ENCODE results near the gene LRRC17.

LRRC17 gene

DNA sequence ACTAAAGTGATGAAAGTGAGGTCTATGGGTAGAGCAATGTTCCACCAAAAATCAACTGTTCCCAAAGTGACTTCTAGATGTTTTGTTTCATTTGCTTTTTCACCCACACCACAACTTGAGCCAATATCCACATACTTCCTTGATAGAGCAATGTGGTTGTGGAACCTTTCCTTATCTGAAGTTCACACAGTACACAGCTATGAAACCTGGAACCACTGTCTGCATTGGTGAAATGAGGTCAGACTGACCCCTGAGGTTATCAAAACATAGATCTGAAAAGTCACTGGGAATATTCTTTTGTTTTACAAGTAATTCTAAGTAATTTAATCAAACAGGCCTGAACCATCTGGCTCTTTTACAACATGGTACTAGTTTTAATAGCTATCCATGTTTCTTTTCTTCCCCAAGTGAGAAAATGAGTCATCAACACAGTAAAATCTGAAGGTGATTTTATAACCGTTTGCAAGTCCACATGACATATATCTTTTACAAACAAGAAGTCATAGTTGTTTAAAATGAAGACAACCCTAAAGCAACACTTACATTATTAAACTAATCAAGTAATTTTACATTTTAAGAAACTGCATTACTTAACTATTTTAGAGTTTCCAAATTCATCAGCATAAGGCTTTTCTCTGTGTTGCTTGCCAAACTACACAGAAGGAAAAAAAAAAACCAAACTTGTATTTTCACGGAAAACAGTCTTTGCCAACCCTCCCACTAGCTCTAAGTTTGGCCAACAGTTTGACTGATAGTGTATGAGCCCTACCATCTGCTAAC is 80.3 kb downstream of the LRRC17 start:
- H3K9ac ChIP-seq: no peak overlapping the region
- no peak for TF ChIP-seq Cebpa-rat (IDR thresholded peaks at IDR 0.05)
- H3K9me3 ChIP-seq: peaks cover 9% of the 10 kb centered on the region
- no peaks in the 10 kb centered on the region for H4K20me1 ChIP-seq
- H3K27ac ChIP-seq: no peak overlapping the region
- H3K27me3 ChIP-seq: no peaks in the 10 kb centered on the region
- 0 out of 2 replicates have a peak, but pooled peaks cover 8% of the 10 kb centered on the region for H3K4me1 ChIP-seq
- H3K4me3 ChIP-seq: no peak overlapping the region
- no peaks in the 10 kb centered on the region for H3K36me3 ChIP-seq
- H3K4me2 ChIP-seq: no peak overlapping the region

GRCh38 chr7:102993718-102994029 is 80.9 kb downstream of the LRRC17 start:
- Histone ChIP-seq H3K27ac (no peak overlapping the region), H3K4me2 (no peak overlapping the region), H3K27me3 (no peaks in the 10 kb centered on the region), H3K4me1 (0 out of 2 replicates have a peak, but pooled peaks cover 6% of the 10 kb centered on the region), H4K20me1 (no peaks in the 10 kb centered on the region), H3K9ac (no peak overlapping the region), H3K9me3 (peaks cover 9% of the 10 kb centered on the region), H3K36me3 (no peaks in the 10 kb centered on the region), H3K4me3 (no peak overlapping the region)
- no peak for TF ChIP-seq Cebpa-rat (IDR thresholded peaks at IDR 0.05)

GRCh38 chr7:102994567-102994966 is 81.8 kb downstream of the LRRC17 start:
- H4K20me1 ChIP-seq: no peaks in the 10 kb centered on the region
- H3K27ac ChIP-seq: no peak overlapping the region
- no peak overlapping the region for H3K4me3 ChIP-seq
- H3K9me3 ChIP-seq: peaks cover 9% of the 10 kb centered on the region
- TF ChIP-seq Cebpa-rat (IDR thresholded peaks at IDR 0.05): no peak
- H3K36me3 ChIP-seq: no peaks in the 10 kb centered on the region
- H3K27me3 ChIP-seq: no peaks in the 10 kb centered on the region
- no peak overlapping the region for H3K4me2 ChIP-seq
- no peaks in the 10 kb centered on the region for H3K4me1 ChIP-seq
- H3K9ac ChIP-seq: no peak overlapping the region

Data from BLaER1 (cell line).